Neural crest cell (in vitro differentiated cells): ENCODE measurements around the gene GOT1. TPM values are rescaled to one million over a fixed set of nuclear protein-coding genes. Genes with fewer than 3 reads are reported as not detected.

Source experiments
- DNase-seq: peaks from one replicate; pipeline ENCODE4 v3.0.0; 2021; ENCODE audit warnings: low read depth, mixed read lengths, low spot score
- H3K27ac Mint-ChIP-seq: one replicate; pipeline ENCODE4 v1.8.0; 2021; ENCODE audit warnings: mild to moderate bottlenecking, mixed read lengths; ENCODE audit not compliant: unreplicated experiment
- H3K27me3 Mint-ChIP-seq: 2 replicates; pipeline ENCODE4 v1.8.0; 2021; ENCODE audit warnings: low read depth, mild to moderate bottlenecking, mixed read lengths
- H3K36me3 Mint-ChIP-seq: 2 replicates; pipeline ENCODE4 v1.8.0; 2021; ENCODE audit warnings: low read depth, mild to moderate bottlenecking, mixed read lengths
- H3K4me1 Mint-ChIP-seq: 2 replicates; pipeline ENCODE4 v1.8.0; 2021; ENCODE audit warnings: mixed read lengths
- H3K4me3 Mint-ChIP-seq: one replicate; pipeline ENCODE4 v1.8.0; 2021; ENCODE audit warnings: mild to moderate bottlenecking, mixed read lengths
- H3K9me3 Mint-ChIP-seq: 2 replicates; pipeline ENCODE4 v1.8.0; 2021; ENCODE audit warnings: mixed read lengths
- CTCF ChIP-seq: fragments of 200-600 bp; sonication (generic); conservative IDR thresholded peaks from 2 replicates; pipeline ENCODE4 v1.5.0; 2021; ENCODE audit warnings: antibody characterized with exemption, mild to moderate bottlenecking
- total RNA-seq: library from RNA; stranded (reverse); gene quantifications from 2 replicates; pipeline ENCODE4 v1.2.1, GENCODE V29; 2021

The GOT1 gene
- total RNA-seq, 1 donor from 2014 or later, result 30.8 TPM

GRCh38 chr10:99370993-99371392 lies 59.4 kb downstream of the GOT1 start:
- peak; percentile 18 for DNase-seq
- no peak overlapping the region for H3K27ac Mint-ChIP-seq
- peaks cover 19% of the 10 kb centered on the region for H3K27me3 Mint-ChIP-seq
- TF ChIP-seq CTCF, result peak; percentile 59
- no peaks in the 10 kb centered on the region for H3K4me1 Mint-ChIP-seq
- H3K9me3 Mint-ChIP-seq, result no peaks in the 10 kb centered on the region
- H3K4me3 Mint-ChIP-seq, result no peak overlapping the region
- no peaks in the 10 kb centered on the region for H3K36me3 Mint-ChIP-seq

GRCh38 chr10:99369551-99369950 lies 60.9 kb downstream of the GOT1 start:
- no peaks in the 10 kb centered on the region for H3K4me1 Mint-ChIP-seq
- peaks cover 19% of the 10 kb centered on the region for H3K27me3 Mint-ChIP-seq

GRCh38 chr10:99369126-99369525 lies 61.3 kb downstream of the GOT1 start:
- TF ChIP-seq CTCF, result no peak
- Mint-ChIP-seq H3K36me3 (no peaks in the 10 kb centered on the region), H3K27me3 (peaks cover 19% of the 10 kb centered on the region), H3K27ac (no peak overlapping the region), H3K4me3 (no peak overlapping the region), H3K4me1 (no peaks in the 10 kb centered on the region), H3K9me3 (no peaks in the 10 kb centered on the region)
- DNase-seq, result no peak

More at GRCh38 chr10:99369551-99369950, 60.9 kb downstream of the GOT1 start:
- no peak overlapping the region for H3K27ac Mint-ChIP-seq
- H3K4me3 Mint-ChIP-seq, result no peak overlapping the region
- H3K36me3 Mint-ChIP-seq, result no peaks in the 10 kb centered on the region
- H3K9me3 Mint-ChIP-seq, result no peaks in the 10 kb centered on the region
- no peak for TF ChIP-seq CTCF
- DNase-seq, result no peak

DNA sequence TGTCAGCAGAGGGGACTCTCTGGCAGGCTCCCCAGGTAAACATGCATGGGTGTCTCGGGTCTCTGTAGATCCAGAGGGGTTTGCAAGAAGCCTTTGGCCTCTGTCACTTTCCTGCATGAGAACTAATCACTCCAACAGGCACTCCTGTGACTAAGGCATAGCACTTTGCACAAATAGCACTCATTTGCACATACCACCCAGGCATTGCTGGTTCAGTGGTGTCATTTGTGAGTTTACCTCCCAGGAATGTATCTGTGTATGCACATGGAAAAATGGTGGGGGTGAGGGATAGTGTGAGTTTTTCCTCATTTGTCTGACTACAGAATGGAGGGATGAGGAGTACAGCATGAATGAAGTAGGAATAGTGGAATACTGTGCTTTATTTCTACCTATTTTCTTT lies 61.8 kb downstream of the GOT1 start:
- H3K4me3 Mint-ChIP-seq, result no peak overlapping the region
- no peak for TF ChIP-seq CTCF
- H3K9me3 Mint-ChIP-seq, result no peaks in the 10 kb centered on the region
- no peaks in the 10 kb centered on the region for H3K36me3 Mint-ChIP-seq
- no peaks in the 10 kb centered on the region for H3K4me1 Mint-ChIP-seq
- DNase-seq, result no peak
- peaks cover 19% of the 10 kb centered on the region for H3K27me3 Mint-ChIP-seq
- H3K27ac Mint-ChIP-seq, result no peak overlapping the region

- no peaks in the 10 kb centered on the region for H3K9me3 Mint-ChIP-seq
- no peaks in the 10 kb centered on the region for H3K36me3 Mint-ChIP-seq
- no peaks in the 10 kb centered on the region for H3K4me1 Mint-ChIP-seq
- no peak overlapping the region for H3K4me3 Mint-ChIP-seq
- H3K27ac Mint-ChIP-seq, result no peak overlapping the region
- DNase-seq, result no peak
- H3K27me3 Mint-ChIP-seq, result peaks cover 17% of the 10 kb centered on the region
- TF ChIP-seq CTCF, result no peak
Observed at GRCh38 chr10:99366666-99367065, 63.8 kb downstream of the GOT1 start.

- no peaks in the 10 kb centered on the region for H3K9me3 Mint-ChIP-seq
- H3K36me3 Mint-ChIP-seq, result no peaks in the 10 kb centered on the region
- H3K27ac Mint-ChIP-seq, result no peak overlapping the region
- no peaks in the 10 kb centered on the region for H3K4me1 Mint-ChIP-seq
- no peak overlapping the region for H3K4me3 Mint-ChIP-seq
- H3K27me3 Mint-ChIP-seq, result peaks cover 12% of the 10 kb centered on the region
- no peak for TF ChIP-seq CTCF
- no peak for DNase-seq
Observed at GRCh38 chr10:99365736-99366135, 64.7 kb downstream of the GOT1 start.
